GM12875 (cell line): ENCODE results near the gene PGD.
"Not testable (repeated sequence)": the region's sequence is repeated elsewhere in the genome, so short reads cannot be mapped to it uniquely, and the experiment has no call there.

ENCODE experiments used
- H3K4me3 ChIP-seq: one replicate; pipeline ENCODE4 v1.5.1; 2011; ENCODE audit warnings: low read depth, low read length, control low read depth
- TF ChIP-seq, protein P1 (sequence below): IDR thresholded peaks from 2 replicates; pipeline ENCODE4 v1.5.1; 2011; ENCODE audit warnings: low read depth, mild to moderate bottlenecking, control low read depth, inconsistent platforms, low read length, moderate library complexity, borderline replicate concordance; ENCODE audit not compliant: insufficient read depth

Gene PGD

DNA sequence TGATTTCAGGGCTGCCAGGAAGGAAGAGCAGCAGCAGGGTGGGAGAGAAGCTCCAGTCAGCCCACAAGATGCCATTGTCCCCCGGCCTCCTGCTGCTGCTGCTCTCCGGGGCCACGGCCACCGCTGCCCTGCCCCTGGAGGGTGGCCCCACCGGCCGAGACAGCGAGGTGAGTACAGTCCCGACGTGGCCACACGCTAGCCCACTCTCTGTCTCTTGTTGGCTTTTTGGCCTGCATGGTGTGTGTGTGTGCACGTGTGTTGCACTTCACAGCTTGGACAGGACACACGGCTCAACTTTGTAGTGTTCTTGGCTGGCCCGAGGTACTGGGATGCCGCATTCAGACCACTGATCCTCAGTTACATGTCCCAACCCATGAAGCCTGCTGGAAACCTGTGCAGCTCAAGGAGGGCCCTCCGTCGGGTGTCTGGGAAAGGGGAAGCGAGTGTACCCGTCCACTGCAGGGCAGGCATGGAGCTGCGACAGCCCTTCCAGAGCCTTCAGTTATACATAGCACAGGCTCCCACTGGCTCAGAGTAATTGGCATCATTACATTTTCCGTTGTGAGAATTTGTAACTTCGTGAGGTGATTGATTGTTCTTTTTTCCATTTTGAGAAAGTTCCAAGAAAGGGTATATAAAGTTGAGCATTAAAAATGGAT lies 51.4 kb downstream of the PGD start:
- H3K4me3 ChIP-seq = no peak overlapping the region
- TF ChIP-seq, protein P1, sequence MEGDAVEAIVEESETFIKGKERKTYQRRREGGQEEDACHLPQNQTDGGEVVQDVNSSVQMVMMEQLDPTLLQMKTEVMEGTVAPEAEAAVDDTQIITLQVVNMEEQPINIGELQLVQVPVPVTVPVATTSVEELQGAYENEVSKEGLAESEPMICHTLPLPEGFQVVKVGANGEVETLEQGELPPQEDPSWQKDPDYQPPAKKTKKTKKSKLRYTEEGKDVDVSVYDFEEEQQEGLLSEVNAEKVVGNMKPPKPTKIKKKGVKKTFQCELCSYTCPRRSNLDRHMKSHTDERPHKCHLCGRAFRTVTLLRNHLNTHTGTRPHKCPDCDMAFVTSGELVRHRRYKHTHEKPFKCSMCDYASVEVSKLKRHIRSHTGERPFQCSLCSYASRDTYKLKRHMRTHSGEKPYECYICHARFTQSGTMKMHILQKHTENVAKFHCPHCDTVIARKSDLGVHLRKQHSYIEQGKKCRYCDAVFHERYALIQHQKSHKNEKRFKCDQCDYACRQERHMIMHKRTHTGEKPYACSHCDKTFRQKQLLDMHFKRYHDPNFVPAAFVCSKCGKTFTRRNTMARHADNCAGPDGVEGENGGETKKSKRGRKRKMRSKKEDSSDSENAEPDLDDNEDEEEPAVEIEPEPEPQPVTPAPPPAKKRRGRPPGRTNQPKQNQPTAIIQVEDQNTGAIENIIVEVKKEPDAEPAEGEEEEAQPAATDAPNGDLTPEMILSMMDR = no peak

DNA sequence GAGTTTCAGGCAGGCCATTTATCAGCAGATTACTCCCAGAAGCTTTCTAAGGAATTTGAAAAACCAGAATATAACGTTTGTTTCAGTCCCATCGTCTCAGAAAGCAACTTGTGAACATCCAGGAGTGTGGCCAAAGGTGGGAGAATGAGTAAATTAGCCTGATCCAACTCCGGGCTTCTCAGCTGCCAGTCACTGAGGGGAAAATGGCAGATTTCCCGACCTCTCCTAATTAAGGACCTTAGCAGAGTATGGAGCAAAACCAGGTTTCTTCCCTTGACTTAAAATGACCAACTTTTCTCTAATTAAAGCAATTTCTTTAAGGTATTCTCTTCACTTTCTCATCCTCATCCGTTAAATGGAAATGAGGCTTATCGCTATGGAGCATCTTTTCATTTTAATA lies 52.0 kb downstream of the PGD start:
- no peak overlapping the region for H3K4me3 ChIP-seq
- TF ChIP-seq, protein P1 = no peak

DNA sequence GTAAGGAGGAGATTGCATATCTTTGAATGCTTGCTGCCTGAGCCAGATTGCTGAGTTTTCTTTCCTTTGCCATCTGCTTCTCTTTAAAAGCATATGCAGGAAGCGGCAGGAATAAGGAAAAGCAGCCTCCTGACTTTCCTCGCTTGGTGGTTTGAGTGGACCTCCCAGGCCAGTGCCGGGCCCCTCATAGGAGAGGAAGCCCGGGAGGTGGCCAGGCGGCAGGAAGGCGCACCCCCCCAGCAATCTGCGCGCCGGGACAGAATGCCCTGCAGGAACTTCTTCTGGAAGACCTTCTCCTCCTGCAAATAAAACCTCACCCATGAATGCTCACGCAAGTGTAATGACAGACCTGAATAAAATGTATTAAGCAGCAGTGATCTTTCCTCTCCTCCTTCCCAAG lies 52.4 kb downstream of the PGD start:
- TF ChIP-seq, protein P1 = no peak
- no peak overlapping the region for H3K4me3 ChIP-seq

DNA sequence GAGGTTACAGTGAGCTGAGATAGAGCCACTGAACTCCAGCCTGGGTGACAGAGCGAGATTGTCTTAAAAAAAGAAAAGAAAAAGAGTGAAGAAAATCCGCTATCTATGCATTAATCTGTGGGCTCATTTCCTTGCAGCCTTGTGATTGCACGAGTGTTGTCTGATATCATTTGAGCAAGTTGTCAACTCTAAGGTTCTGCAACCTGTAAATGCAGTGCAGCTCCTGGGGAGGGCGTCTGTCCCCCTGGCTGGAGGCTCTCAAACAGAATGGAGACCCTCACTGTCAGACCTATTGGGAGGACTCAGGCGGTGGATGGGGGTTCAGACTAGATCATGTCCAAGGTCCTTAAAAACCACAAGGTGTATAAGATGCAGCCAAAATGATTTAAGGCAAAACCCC lies 57.2 kb downstream of the PGD start:
- no peak overlapping the region for H3K4me3 ChIP-seq
- TF ChIP-seq, protein P1 = no peak

DNA sequence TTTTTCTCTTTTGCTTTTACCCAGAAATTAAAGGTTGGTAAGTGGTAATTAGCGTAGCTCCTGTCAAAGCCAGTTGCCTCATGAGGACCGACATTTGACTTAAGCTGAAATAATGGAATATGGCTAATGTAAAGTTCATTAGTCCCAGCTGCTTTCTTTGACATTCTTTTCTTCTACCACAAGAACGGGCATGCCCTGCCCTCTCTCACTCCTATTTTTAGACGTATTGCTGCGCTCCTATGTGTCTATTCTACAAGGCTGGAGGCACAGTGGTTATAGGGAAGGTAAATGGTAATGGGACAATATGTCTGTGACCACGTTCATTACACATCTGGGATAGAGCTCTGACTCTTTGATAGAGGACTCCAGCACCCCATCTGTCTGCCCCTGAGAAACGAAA lies 57.8 kb downstream of the PGD start:
- H3K4me3 ChIP-seq = no peak overlapping the region
- TF ChIP-seq, protein P1 = no peak

DNA sequence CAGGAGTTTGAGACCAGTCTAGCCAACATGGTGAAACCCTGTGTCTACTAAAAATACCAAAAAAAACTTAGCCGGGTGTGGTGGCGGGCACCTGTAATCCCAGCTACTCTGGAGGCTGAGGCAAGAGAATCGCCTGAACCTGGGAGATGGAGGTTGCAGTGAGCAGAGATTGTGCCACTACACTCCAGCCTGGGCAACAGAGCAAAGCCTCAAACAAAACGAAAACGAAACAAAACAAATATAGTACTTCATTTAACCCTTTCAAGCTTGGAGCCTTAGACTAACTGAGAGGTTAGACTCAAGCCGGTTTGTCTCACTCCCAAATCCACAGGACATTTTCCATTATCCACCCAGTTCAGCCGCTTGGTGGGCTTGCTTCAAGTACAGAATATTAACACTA lies 58.6 kb downstream of the PGD start:
- not testable (repeated sequence) for H3K4me3 ChIP-seq

DNA sequence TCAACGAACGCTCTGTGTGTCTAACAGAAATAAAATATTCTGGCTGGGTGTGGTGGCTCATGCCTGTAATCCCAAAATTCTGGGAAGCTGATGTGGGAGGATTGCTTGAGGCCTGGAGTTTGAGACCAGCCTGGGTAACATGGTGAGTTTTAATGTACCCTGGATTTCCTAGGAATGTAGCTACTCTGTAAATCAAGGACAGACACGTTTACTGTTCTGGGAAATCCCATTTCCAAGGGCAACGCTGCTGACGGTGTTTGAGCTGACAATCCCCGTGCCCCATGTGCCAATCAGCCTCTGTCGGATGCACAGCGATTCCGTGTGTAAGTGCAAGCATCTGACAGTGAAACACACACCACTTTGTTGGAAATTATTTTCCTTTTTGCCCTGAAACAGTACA lies 59.0 kb downstream of the PGD start:
- no peak overlapping the region for H3K4me3 ChIP-seq
- TF ChIP-seq, protein P1 = no peak

DNA sequence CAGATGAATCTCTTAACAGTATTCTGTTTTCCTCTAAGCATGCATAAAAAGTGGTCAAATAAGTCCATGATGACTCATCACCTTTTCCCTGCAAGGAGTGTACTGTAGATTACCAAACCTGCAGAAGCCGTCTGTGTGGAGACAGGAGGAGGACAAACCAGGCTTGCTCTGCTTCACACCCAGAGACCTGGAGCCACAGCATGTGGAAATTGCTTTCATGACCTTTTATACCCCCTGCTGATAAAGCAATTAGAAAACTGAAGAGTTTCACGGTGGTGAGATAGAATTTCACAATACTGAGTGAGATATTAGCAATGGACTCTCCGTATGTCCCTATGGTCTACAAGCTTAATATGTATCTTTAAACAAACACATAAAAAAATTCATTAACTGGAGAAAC lies 60.3 kb downstream of the PGD start:
- H3K4me3 ChIP-seq = no peak overlapping the region
- TF ChIP-seq, protein P1 = no peak
